ENCODE measurements around the gene MSLN.

DNA sequence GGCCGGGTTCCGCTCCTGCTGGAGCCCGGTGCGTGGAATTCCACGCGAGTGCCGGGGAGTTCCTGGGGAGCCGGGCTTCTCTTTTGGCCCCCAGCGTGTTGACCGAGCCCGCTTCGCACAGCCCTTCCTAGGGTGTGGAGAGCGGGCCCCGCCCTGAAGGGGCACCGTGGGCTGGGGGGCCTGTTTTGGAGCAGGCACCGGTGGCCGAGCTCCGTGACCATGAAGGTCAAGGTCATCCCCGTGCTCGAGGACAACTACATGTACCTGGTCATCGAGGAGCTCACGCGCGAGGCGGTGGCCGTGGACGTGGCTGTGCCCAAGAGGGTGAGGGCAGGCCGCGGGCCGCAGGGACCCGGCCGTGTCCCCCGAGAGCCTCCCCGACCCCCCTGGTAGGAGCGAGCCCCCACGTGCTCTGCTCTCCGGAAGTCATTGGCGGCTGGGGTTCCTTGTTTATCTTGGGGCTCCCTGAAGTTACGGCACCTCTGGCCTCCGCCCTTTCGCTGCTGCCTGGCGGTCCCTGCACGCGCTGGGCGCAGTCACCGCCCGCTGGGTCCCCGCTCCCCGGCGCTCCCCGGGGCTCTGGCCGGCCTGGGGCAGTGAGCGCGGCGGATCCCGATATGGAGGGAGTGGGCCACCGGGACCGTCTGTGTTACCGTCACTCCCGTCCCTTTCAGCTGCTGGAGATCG, 33.1 kb upstream of the MSLN start:
- TF ChIP-seq, protein P1, sequence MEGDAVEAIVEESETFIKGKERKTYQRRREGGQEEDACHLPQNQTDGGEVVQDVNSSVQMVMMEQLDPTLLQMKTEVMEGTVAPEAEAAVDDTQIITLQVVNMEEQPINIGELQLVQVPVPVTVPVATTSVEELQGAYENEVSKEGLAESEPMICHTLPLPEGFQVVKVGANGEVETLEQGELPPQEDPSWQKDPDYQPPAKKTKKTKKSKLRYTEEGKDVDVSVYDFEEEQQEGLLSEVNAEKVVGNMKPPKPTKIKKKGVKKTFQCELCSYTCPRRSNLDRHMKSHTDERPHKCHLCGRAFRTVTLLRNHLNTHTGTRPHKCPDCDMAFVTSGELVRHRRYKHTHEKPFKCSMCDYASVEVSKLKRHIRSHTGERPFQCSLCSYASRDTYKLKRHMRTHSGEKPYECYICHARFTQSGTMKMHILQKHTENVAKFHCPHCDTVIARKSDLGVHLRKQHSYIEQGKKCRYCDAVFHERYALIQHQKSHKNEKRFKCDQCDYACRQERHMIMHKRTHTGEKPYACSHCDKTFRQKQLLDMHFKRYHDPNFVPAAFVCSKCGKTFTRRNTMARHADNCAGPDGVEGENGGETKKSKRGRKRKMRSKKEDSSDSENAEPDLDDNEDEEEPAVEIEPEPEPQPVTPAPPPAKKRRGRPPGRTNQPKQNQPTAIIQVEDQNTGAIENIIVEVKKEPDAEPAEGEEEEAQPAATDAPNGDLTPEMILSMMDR (IDR thresholded peaks at IDR 0.05): no peak
- TF ChIP-seq POLR2A (IDR thresholded peaks at IDR 0.05): no peak
- TF ChIP-seq POLR2AphosphoS5 (IDR thresholded peaks at IDR 0.05): no peak
